HG03045 (cell line): ENCODE data around the gene MYLK.

Experiments
- ATAC-seq: cut with Tn5 transposase; IDR thresholded peaks from one replicate; pipeline ENCODE4 v1.9.1; 2021; ENCODE audit warnings: mild to moderate bottlenecking, moderate library complexity; ENCODE audit not compliant: unreplicated experiment

Gene MYLK

GRCh38 chr3:123778525-123778924 is 105.6 kb downstream of the MYLK start:
- no peak for ATAC-seq

GRCh38 chr3:123776071-123776782 is 107.9 kb downstream of the MYLK start:
- no peak for ATAC-seq

GRCh38 chr3:123774474-123774873 is 109.7 kb downstream of the MYLK start:
- no peak for ATAC-seq

GRCh38 chr3:123773681-123774431 is 110.3 kb downstream of the MYLK start:
- ATAC-seq, result no peak

GRCh38 chr3:123769356-123769743 is 114.8 kb downstream of the MYLK start:
- no peak for ATAC-seq

GRCh38 chr3:123768480-123769355 is 115.4 kb downstream of the MYLK start:
- ATAC-seq, result no peak

- ATAC-seq, result no peak
Observed at GRCh38 chr3:123767564-123768292, 116.4 kb downstream of the MYLK start.

GRCh38 chr3:123767009-123767372 is 117.1 kb downstream of the MYLK start:
- ATAC-seq, result no peak

- no peak for ATAC-seq
Observed at GRCh38 chr3:123766193-123767008, 117.7 kb downstream of the MYLK start.

GRCh38 chr3:123765475-123766128 is 118.5 kb downstream of the MYLK start:
- no peak for ATAC-seq

GRCh38 chr3:123764647-123765046 is 119.5 kb downstream of the MYLK start:
- no peak for ATAC-seq

GRCh38 chr3:123762805-123763204 is 121.3 kb downstream of the MYLK start:
- no peak for ATAC-seq

GRCh38 chr3:123760817-123761216 is 123.3 kb downstream of the MYLK start:
- ATAC-seq, result no peak

GRCh38 chr3:123759871-123760270 is 124.3 kb downstream of the MYLK start:
- no peak for ATAC-seq

GRCh38 chr3:123759311-123759710 is 124.8 kb downstream of the MYLK start:
- ATAC-seq, result no peak

- ATAC-seq, result no peak
Observed at GRCh38 chr3:123758081-123758564, 126.0 kb downstream of the MYLK start.

- no peak for ATAC-seq
Observed at GRCh38 chr3:123757281-123757940, 126.7 kb downstream of the MYLK start.

GRCh38 chr3:123755501-123755900 is 128.6 kb downstream of the MYLK start:
- no peak for ATAC-seq

- ATAC-seq, result no peak
Observed at GRCh38 chr3:123755085-123755484, 129.0 kb downstream of the MYLK start.
